ENCODE measurements around the gene USP7. TPM values are rescaled to one million over a fixed set of nuclear protein-coding genes. Genes with fewer than 3 reads are reported as not detected.
A peak's percentile ranks its signal among the peaks of the same experiment; 100 is the strongest.

USP7 gene
- total and polyA plus RNA-seq, 7 donors: 41.6 to 135 (median 108) TPM

GRCh38 chr16:8964462-8964861, 756 bp upstream of the USP7 start:
- peak overlapping the region; percentile 81 for H3K4me3 ChIP-seq
- DNase-seq (no peak), ATAC-seq (peak in 1 of 4 donors; percentile 5)
- TF ChIP-seq CTCF (IDR thresholded peaks at IDR 0.05): no peak
- 46 to 52% (median 52%) methylated on average over 6 of the region's 6 CpGs for WGBS, 3 donors
- H3K27ac ChIP-seq: peak overlapping the region; percentile 87
- no peaks in the 10 kb centered on the region for H3K9me3 ChIP-seq
- H3K36me3 ChIP-seq (ENCODE audit: insufficient read depth in 1 of 2, low read depth in 1 of 2): no peaks in the 10 kb centered on the region
- intact Hi-C loops (cut with DNase I): loop anchor here in 1 of 2 donors (5.0 to 10.0 kb wide), 2 partner anchors 88 to 160 kb away; no protein-coding TSS in a partner anchor
- no peaks in the 10 kb centered on the region for H3K27me3 ChIP-seq (ENCODE audit: insufficient read depth in 3 of 3, low read length in 2 of 3)
- H3K4me1 ChIP-seq: peaks cover 29% of the 10 kb centered on the region

- WGBS, 3 donors: 0 to 5% (median 1%) methylated on average over 19 to 144 of the region's 146 CpGs
- no peak for TF ChIP-seq CTCF (IDR thresholded peaks at IDR 0.05)
- no peak for ATAC-seq
- Histone ChIP-seq H3K36me3 (ENCODE audit: insufficient read depth in 1 of 2, low read depth in 1 of 2) (no peaks in the 10 kb centered on the region), H3K4me3 (peak overlapping the region; percentile 81), H3K4me1 (peaks cover 41% of the 10 kb centered on the region), H3K27ac (peak overlapping the region; percentile 87), H3K9me3 (no peaks in the 10 kb centered on the region), H3K27me3 (ENCODE audit: insufficient read depth in 3 of 3, low read length in 2 of 3) (no peaks in the 10 kb centered on the region)
- intact Hi-C loops (cut with DNase I): loop anchor here in 1 of 2 donors (5.0 to 10.0 kb wide), 2 partner anchors 89 to 162 kb away; no protein-coding TSS in a partner anchor
- DNase-seq: peak in 1 of 2 donors; percentile 30
These were observed 491 bp downstream of the USP7 start for GRCh38 chr16:8963010-8963820.

- DNase-seq (peak; percentile 24 to 62), ATAC-seq (peak in 3 of 4 donors; percentile 17 to 34 (median 27))
- TF ChIP-seq CTCF (IDR thresholded peaks at IDR 0.05): no peak
- no peaks in the 10 kb centered on the region for H3K9me3 ChIP-seq
- no peaks in the 10 kb centered on the region for H3K27me3 ChIP-seq (ENCODE audit: insufficient read depth in 3 of 3, low read length in 2 of 3)
- H3K4me1 ChIP-seq: peaks cover 48% of the 10 kb centered on the region
- intact Hi-C loops (cut with DNase I): loop anchor here in 1 of 2 donors (5.0 to 10.0 kb wide), 2 partner anchors 90 to 162 kb away; no protein-coding TSS in a partner anchor
- WGBS, 3 donors: 1 to 2% (median 1%) methylated on average over 43 to 50 of the region's 50 CpGs
- H3K36me3 ChIP-seq (ENCODE audit: insufficient read depth in 1 of 2, low read depth in 1 of 2): no peaks in the 10 kb centered on the region
- peak overlapping the region; percentile 85 for H3K27ac ChIP-seq
- H3K4me3 ChIP-seq: peak overlapping the region; percentile 80
These were observed 1.2 kb downstream of the USP7 start for GRCh38 chr16:8962393-8963009.

GRCh38 chr16:8961811-8962390, 1.8 kb downstream of the USP7 start:
- H3K27ac ChIP-seq: peak overlapping the region; percentile 85
- intact Hi-C loops (cut with DNase I): loop anchor here in 1 of 2 donors (2.0 to 10.0 kb wide), 3 partner anchors 90 to 163 kb away; no protein-coding TSS in a partner anchor
- 23 to 36% (median 27%) methylated on average over 15 of the region's 15 CpGs for WGBS, 3 donors
- H3K36me3 ChIP-seq (ENCODE audit: insufficient read depth in 1 of 2, low read depth in 1 of 2): no peaks in the 10 kb centered on the region
- no peak for TF ChIP-seq CTCF (IDR thresholded peaks at IDR 0.05)
- H3K27me3 ChIP-seq (ENCODE audit: insufficient read depth in 3 of 3, low read length in 2 of 3): no peaks in the 10 kb centered on the region
- ATAC-seq: no peak
- DNase-seq: no peak
- H3K4me3 ChIP-seq: peak overlapping the region; percentile 80
- H3K9me3 ChIP-seq: no peaks in the 10 kb centered on the region
- H3K4me1 ChIP-seq: peaks cover 54% of the 10 kb centered on the region

Measured in psoas muscle (tissue), 8 donors.